Activated CD4-positive, alpha-beta T cell treated with anti-CD3 and anti-CD28 coated beads, Interleukin-2, amount 10 ng/mL, durations not matched to agents 7 days and 5 days (primary cell): ENCODE data around the gene ELMO1. TPM values are rescaled to one million over a fixed set of nuclear protein-coding genes. Genes with fewer than 3 reads are reported as not detected.
A peak's percentile ranks its signal among the peaks of the same experiment; 100 is the strongest.

Source experiments
- CTCF ChIA-PET: fragments of 350-600 bp; sonication (Branson Sonifier 250); formaldehyde crosslinking; loops from one replicate; lab custom pipeline; 2021; ENCODE audit warnings: antibody characterized with exemption; lab: Charles Lee
- POLR2A ChIA-PET: fragments of 350-600 bp; sonication (Branson Sonifier 250); formaldehyde crosslinking; loops from one replicate; lab custom pipeline; 2021; ENCODE audit warnings: antibody characterized with exemption; lab: Charles Lee
- DNase-seq: peaks from one replicate; pipeline ENCODE4 v3.0.0-alpha.2; 2020
- H3K27ac Mint-ChIP-seq: one replicate; pipeline ENCODE4 v1.8.0; 2021; ENCODE audit warnings: mild to moderate bottlenecking, moderate library complexity, mixed read lengths
- H3K27me3 Mint-ChIP-seq: one replicate; pipeline ENCODE4 v1.8.0; 2021; ENCODE audit warnings: mixed read lengths
- H3K36me3 Mint-ChIP-seq: one replicate; pipeline ENCODE4 v1.8.0; 2021; ENCODE audit warnings: low read depth, mixed read lengths
- H3K4me1 Mint-ChIP-seq: one replicate; pipeline ENCODE4 v1.8.0; 2021; ENCODE audit warnings: mixed read lengths
- H3K4me3 Mint-ChIP-seq: one replicate; pipeline ENCODE4 v1.8.0; 2021; ENCODE audit warnings: mild to moderate bottlenecking, moderate library complexity, mixed read lengths
- H3K9me3 Mint-ChIP-seq: one replicate; pipeline ENCODE4 v1.8.0; 2021; ENCODE audit warnings: mixed read lengths
- total RNA-seq, 2 experiments: library from RNA; stranded (reverse); gene quantifications; one replicate each; pipeline ENCODE4 v1.2.3, GENCODE V29; 2021

ELMO1 gene
- total RNA-seq, 2 experiments from 2014 or later = 99.8 to 142 TPM

- Mint-ChIP-seq H3K27me3 (no peaks in the 10 kb centered on the region), H3K27ac (no peak overlapping the region), H3K36me3 (peaks cover 30% of the 10 kb centered on the region), H3K4me3 (no peak overlapping the region), H3K9me3 (no peaks in the 10 kb centered on the region), H3K4me1 (peaks cover 39% of the 10 kb centered on the region)
- ChIA-PET POLR2A (no interaction called here), CTCF (no interaction called here)
- no peak for DNase-seq
These were observed 80.1 kb downstream of the ELMO1 start for GRCh38 chr7:37368540-37368939.

DNA sequence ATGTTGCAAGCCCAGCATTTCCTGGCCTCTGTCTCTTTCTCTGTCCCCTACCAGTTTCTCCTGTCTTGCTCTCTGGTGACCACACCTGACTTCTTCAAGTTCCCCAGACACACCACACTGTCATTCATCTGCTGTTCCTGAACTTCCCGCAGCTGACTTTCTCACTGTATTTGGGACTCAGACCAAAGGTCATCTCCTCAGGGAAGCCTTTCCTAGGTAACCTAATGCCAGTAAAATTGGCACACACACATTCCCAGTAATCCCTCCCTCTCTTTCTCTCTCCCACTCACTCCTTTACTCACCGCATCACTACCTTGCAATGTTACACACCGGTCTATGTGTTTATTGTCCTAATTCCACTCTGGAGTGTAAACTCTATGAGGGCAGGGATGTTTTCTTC is 81.7 kb downstream of the ELMO1 start:
- Mint-ChIP-seq H3K9me3 (peaks cover 3% of the 10 kb centered on the region), H3K27ac (no peak overlapping the region), H3K27me3 (no peaks in the 10 kb centered on the region), H3K4me1 (peaks cover 53% of the 10 kb centered on the region), H3K36me3 (peaks cover 31% of the 10 kb centered on the region), H3K4me3 (no peak overlapping the region)
- CTCF ChIA-PET = no interaction called here
- no peak for DNase-seq
- POLR2A ChIA-PET = no interaction called here

DNA sequence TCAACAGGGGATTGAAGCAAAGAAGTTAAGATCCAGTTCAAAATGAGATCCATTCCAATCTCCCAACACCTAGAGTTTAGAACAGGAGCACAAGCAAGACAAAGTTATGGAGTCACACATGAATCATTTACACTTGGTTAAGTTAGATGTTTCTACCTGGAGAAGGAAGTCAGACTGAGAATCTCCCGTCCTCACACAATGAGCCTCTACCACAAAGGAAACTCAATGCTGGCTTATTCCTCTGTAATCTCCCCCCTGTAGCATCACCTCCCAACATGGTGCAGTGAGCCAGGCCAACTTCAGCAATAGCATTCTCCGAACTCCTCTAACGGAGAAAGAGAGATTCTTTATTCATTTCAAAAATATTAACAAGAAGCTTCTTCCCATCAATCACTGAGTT is 82.2 kb downstream of the ELMO1 start:
- Mint-ChIP-seq H3K27ac (no peak overlapping the region), H3K27me3 (no peaks in the 10 kb centered on the region), H3K9me3 (peaks cover 3% of the 10 kb centered on the region), H3K4me1 (peaks cover 53% of the 10 kb centered on the region), H3K4me3 (no peak overlapping the region), H3K36me3 (peaks cover 30% of the 10 kb centered on the region)
- CTCF ChIA-PET = no interaction called here
- no peak for DNase-seq
- POLR2A ChIA-PET = no interaction called here

DNA sequence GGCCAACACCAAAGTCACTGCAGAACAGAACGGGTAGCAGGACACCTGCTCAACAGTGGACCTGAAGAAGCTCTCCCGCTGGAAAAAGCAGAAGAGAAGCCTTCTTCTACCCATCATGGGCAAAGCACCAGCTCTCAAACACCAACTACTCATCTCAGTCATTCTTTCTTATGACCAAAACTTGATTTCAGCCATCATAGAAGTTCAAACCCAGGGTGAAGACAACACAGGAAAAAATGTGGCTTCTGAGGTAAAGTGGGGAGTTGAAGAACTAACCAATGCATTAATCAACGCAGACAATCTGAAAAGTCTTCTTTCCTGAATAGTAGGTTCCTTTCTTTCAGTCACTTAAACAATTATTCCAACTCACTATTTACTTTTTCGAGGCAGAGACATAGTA is 83.3 kb downstream of the ELMO1 start:
- Mint-ChIP-seq H3K4me3 (no peak overlapping the region), H3K27ac (peak overlapping the region; percentile 37), H3K27me3 (no peaks in the 10 kb centered on the region), H3K4me1 (peaks cover 57% of the 10 kb centered on the region), H3K9me3 (peaks cover 3% of the 10 kb centered on the region), H3K36me3 (peaks cover 32% of the 10 kb centered on the region)
- DNase-seq = peak; percentile 27
- ChIA-PET POLR2A (interaction anchor here (0.8 to 1.1 kb wide), 2 partner anchors 82 to 84 kb away, joined by 3 to 5 read pairs; no protein-coding TSS in a partner anchor), CTCF (interaction anchor here (1.3 to 1.6 kb wide), 2 partner anchors 12 to 83 kb away, joined by 3 to 4 read pairs; partner anchors contain the start of gene ELMO1)

- Mint-ChIP-seq H3K27me3 (no peaks in the 10 kb centered on the region), H3K4me1 (peaks cover 63% of the 10 kb centered on the region), H3K27ac (peak overlapping the region; percentile 37), H3K4me3 (no peak overlapping the region), H3K36me3 (peaks cover 31% of the 10 kb centered on the region), H3K9me3 (peaks cover 3% of the 10 kb centered on the region)
- ChIA-PET CTCF (interaction anchor here (1.3 to 1.6 kb wide), 2 partner anchors 12 to 84 kb away, joined by 3 to 4 read pairs; partner anchors contain the start of gene ELMO1), POLR2A (interaction anchor here (0.8 to 1.1 kb wide), 2 partner anchors 83 to 84 kb away, joined by 3 to 5 read pairs; no protein-coding TSS in a partner anchor)
- no peak for DNase-seq
These were observed 83.8 kb downstream of the ELMO1 start for GRCh38 chr7:37364856-37365255.

GRCh38 chr7:37363536-37364491 is 84.8 kb downstream of the ELMO1 start:
- H3K27ac Mint-ChIP-seq = peak overlapping the region; percentile 94
- H3K4me1 Mint-ChIP-seq = peaks cover 70% of the 10 kb centered on the region
- H3K27me3 Mint-ChIP-seq = no peaks in the 10 kb centered on the region
- H3K4me3 Mint-ChIP-seq = peak overlapping the region; percentile 13
- peaks cover 3% of the 10 kb centered on the region for H3K9me3 Mint-ChIP-seq
- ChIA-PET POLR2A (no interaction called here), CTCF (interaction anchor here (0.8 to 1.7 kb wide), 7 partner anchors 10 to 165 kb away, joined by 3 to 4 read pairs (median 3); partner anchors contain the start of gene ELMO1)
- peaks cover 29% of the 10 kb centered on the region for H3K36me3 Mint-ChIP-seq
- no peak for DNase-seq

GRCh38 chr7:37362802-37363201 is 85.9 kb downstream of the ELMO1 start:
- peaks cover 3% of the 10 kb centered on the region for H3K9me3 Mint-ChIP-seq
- H3K4me3 Mint-ChIP-seq = peak overlapping the region; percentile 13
- H3K27me3 Mint-ChIP-seq = no peaks in the 10 kb centered on the region
- DNase-seq = no peak
- POLR2A ChIA-PET = no interaction called here
- CTCF ChIA-PET = interaction anchor here (0.9 to 1.7 kb wide), 9 partner anchors 9 to 164 kb away, joined by 3 to 4 read pairs (median 3); no protein-coding TSS in a partner anchor
- peaks cover 71% of the 10 kb centered on the region for H3K4me1 Mint-ChIP-seq
- peaks cover 29% of the 10 kb centered on the region for H3K36me3 Mint-ChIP-seq
- H3K27ac Mint-ChIP-seq = peak overlapping the region; percentile 94

- Mint-ChIP-seq H3K27me3 (no peaks in the 10 kb centered on the region), H3K4me3 (peak overlapping the region; percentile 8), H3K36me3 (peaks cover 24% of the 10 kb centered on the region), H3K27ac (peak overlapping the region; percentile 72), H3K9me3 (peaks cover 3% of the 10 kb centered on the region), H3K4me1 (peaks cover 72% of the 10 kb centered on the region)
- POLR2A ChIA-PET = interaction anchor here (0.6 kb wide), 1 partner anchor 32 kb away, joined by 4 read pairs; no protein-coding TSS in a partner anchor
- CTCF ChIA-PET = interaction anchor here (0.6 to 1.3 kb wide), 5 partner anchors 9 to 358 kb away, joined by 3 to 4 read pairs (median 3); no protein-coding TSS in a partner anchor
- DNase-seq = no peak
These were observed 88.2 kb downstream of the ELMO1 start for GRCh38 chr7:37360484-37360883.

DNA sequence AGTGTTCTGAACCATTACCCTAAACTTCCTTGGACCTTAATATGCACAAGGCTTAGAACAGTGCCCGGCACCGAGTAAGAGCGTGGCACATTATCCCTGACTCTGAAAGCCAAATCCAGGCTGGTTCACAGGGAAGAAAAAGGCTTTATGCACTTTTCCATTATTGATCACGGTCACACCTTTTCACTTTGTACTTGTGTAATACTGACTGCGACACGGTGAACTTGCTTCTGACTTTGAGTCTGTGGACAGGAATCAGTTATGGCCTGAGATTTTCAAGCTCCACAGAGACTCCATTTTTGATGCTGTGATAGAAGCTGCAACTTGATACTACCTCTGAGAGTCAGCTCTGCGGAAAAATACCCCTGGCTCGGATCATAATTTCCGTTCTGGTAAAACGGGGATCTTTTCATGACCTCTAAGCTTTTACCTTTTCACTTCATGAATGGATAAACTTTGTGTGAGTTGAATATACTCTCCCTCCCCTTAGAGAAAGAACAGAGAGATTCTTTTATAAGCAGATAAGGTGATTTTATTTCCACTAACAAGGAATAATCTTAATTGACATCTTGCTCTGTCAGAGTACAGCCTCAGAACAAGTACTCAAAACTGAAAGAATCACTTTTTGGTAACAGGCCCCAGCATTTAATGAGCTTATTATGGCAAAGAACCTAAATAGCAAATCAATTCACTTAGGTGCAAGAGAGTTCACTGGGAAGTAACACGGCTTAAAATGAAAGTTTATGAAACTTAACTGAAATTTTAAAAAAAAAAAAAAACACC is 88.8 kb downstream of the ELMO1 start:
- peak overlapping the region; percentile 8 for H3K4me3 Mint-ChIP-seq
- H3K27me3 Mint-ChIP-seq = no peaks in the 10 kb centered on the region
- H3K9me3 Mint-ChIP-seq = peaks cover 3% of the 10 kb centered on the region
- POLR2A ChIA-PET = interaction anchor here (0.6 kb wide), 1 partner anchor 32 kb away, joined by 4 read pairs; no protein-coding TSS in a partner anchor
- DNase-seq = no peak
- H3K36me3 Mint-ChIP-seq = peaks cover 24% of the 10 kb centered on the region
- peaks cover 72% of the 10 kb centered on the region for H3K4me1 Mint-ChIP-seq
- CTCF ChIA-PET = interaction anchor here (0.6 to 1.3 kb wide), 3 partner anchors 8 to 359 kb away, joined by 3 read pairs; no protein-coding TSS in a partner anchor
- peak overlapping the region; percentile 72 for H3K27ac Mint-ChIP-seq

- peaks cover 20% of the 10 kb centered on the region for H3K36me3 Mint-ChIP-seq
- peaks cover 3% of the 10 kb centered on the region for H3K9me3 Mint-ChIP-seq
- H3K4me1 Mint-ChIP-seq = peaks cover 72% of the 10 kb centered on the region
- no peak overlapping the region for H3K4me3 Mint-ChIP-seq
- ChIA-PET CTCF (no interaction called here), POLR2A (no interaction called here)
- no peak for DNase-seq
- no peaks in the 10 kb centered on the region for H3K27me3 Mint-ChIP-seq
- H3K27ac Mint-ChIP-seq = no peak overlapping the region
These were observed 89.5 kb downstream of the ELMO1 start for GRCh38 chr7:37359180-37359579.

DNA sequence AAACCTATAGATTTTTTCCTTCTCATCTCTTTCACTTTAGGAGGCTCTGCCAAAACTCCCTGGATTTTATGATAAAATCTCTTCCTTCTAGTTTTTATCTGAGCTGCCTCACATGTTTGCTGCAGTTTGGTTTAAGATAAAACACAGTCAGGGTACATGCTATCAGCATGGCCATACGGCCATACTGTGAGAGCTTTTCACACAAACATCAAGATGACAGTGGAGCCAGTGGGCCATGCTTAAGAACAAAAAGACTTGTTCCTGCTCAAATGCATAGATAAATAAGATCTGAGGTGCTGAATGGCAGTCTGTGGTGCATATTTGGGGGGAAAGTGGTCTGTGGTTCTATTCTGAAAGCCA is 91.0 kb downstream of the ELMO1 start:
- Mint-ChIP-seq H3K4me1 (peaks cover 71% of the 10 kb centered on the region), H3K9me3 (peaks cover 5% of the 10 kb centered on the region), H3K27ac (no peak overlapping the region), H3K36me3 (peaks cover 6% of the 10 kb centered on the region), H3K27me3 (no peaks in the 10 kb centered on the region), H3K4me3 (no peak overlapping the region)
- POLR2A ChIA-PET = no interaction called here
- CTCF ChIA-PET = interaction anchor here (0.9 kb wide), 1 partner anchor 14 kb away, joined by 3 read pairs; no protein-coding TSS in a partner anchor
- DNase-seq = no peak

GRCh38 chr7:37356911-37357636 is 91.6 kb downstream of the ELMO1 start:
- DNase-seq = no peak
- no peaks in the 10 kb centered on the region for H3K27me3 Mint-ChIP-seq
- H3K4me1 Mint-ChIP-seq = peaks cover 72% of the 10 kb centered on the region
- peaks cover 5% of the 10 kb centered on the region for H3K9me3 Mint-ChIP-seq
- H3K36me3 Mint-ChIP-seq = peaks cover 3% of the 10 kb centered on the region
- CTCF ChIA-PET = no interaction called here
- POLR2A ChIA-PET = no interaction called here
- H3K4me3 Mint-ChIP-seq = no peak overlapping the region
- H3K27ac Mint-ChIP-seq = no peak overlapping the region
